ENCODE measurements around the gene DCP2.

Gene DCP2

DNA sequence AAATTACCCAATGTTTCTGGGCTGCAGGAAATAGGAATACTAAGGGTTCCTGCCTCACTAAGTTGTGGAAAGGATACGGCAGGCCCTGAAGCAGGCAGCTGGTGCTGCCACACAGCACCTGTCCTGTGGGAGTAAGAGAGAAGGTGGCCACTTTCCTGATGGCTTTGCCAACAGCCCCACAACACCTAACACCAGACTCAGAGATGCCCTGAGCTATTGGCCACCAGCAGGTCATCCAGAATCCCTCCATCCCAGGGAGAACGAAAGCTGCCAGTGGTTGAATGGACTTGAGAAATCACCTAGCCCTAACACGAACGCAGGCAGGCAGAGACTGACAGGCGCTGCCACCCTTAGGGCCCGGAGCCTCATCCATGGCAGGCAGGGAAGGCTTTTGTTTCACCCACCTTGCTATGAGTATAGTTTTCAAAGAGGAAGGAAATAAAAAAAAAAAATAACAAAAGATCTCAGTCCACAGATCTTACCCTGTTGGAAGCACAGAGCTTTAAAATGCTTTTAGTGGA lies 82.2 kb downstream of the DCP2 start:
- WGBS = 84% methylated on average over 6 of the region's 6 CpGs
- H2BK12ac ChIP-seq (ENCODE audit: low read length in 2 of 2) = peak overlapping the region in 1 of 2 experiments; percentile 92
- peaks cover 18 to 42% of the 10 kb centered on the region in 2 experiments for H3K36me3 ChIP-seq (ENCODE audit: control insufficient read depth in 1 of 2, insufficient read depth in 2 of 2, low read depth in 1 of 2, low read length in 2 of 2)

DNA sequence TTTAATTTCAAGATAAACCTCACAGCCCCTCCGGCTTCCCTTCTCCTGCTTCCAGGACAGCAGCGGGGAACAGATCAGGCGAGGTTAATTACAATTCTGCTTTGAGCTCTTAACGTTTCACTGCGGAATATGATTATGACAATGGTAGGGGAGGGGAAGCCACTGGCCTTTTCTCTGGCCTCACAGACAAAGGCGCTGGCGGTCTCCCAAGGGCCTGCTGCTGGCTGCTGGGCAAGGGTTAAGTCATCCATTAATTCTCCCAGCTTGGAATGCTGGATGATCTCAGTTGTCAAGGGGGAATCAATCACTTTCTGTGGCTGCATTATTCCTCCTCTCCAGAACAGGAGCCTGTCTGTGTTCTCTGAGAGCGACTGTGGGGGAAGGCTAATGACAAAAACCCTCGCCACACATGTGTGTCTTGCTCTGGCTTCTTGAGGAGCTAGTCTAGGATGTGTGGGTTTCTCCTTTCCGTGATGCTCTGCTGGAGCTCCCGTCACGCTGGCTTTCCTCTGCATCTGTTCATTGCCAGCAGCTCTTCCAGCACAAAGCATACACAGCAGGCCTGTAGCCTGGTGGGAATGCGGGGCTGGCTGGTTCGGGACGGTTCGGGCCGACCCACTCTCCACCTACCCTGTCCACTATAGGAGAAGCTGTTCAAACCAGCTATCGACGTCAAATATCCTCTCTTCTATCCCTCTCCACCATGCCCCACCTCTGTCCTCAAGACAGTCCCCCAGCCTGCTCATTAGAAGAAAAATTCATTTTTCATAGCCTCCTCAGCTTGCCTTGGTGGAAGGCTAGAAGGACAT lies 82.8 kb downstream of the DCP2 start:
- Histone ChIP-seq H3K4me2 (ENCODE audit: low read length, poor library complexity, severe bottlenecking) (no peak overlapping the region), H3K9ac (ENCODE audit: low read length) (peak overlapping the region; percentile 67), H2BK120ac (ENCODE audit: low read depth, low read length) (no peak overlapping the region), H3K23ac (ENCODE audit: low read length in 2 of 2) (peak overlapping the region in 1 of 2 experiments; percentile 9), H3K18ac (ENCODE audit: low read depth in 1 of 2, low read length in 2 of 2) (peak overlapping the region; percentile 6 to 75), H3K79me1 (replicated peaks; ENCODE audit: low read length, poor library complexity, severe bottlenecking) (peaks cover 3% of the 10 kb centered on the region), H2BK12ac (ENCODE audit: low read length in 2 of 2) (peak overlapping the region in 1 of 2 experiments; percentile 79), H3K4ac (ENCODE audit: low read depth in 1 of 2, low read length in 2 of 2) (peak overlapping the region; percentile 10 to 62), H2BK15ac (ENCODE audit: low read depth, poor library complexity, severe bottlenecking) (no peak overlapping the region), H3K27ac (ENCODE audit: low read length, poor library complexity, severe bottlenecking) (peak overlapping the region; percentile 92), H2BK5ac (ENCODE audit: low read depth, low read length, poor library complexity, severe bottlenecking) (no peak overlapping the region), H3K4me3 (ENCODE audit: insufficient read depth in 1 of 2, low read depth in 1 of 2, low read length in 2 of 2) (peak overlapping the region in 1 of 2 experiments; percentile 19), H2AK5ac (ENCODE audit: low read length, severe bottlenecking) (peak overlapping the region; percentile 54), H4K8ac (ENCODE audit: low read length) (no peak overlapping the region), H3K4me1 (ENCODE audit: control insufficient read depth, insufficient read depth, low read depth, low read length) (peaks cover 28% of the 10 kb centered on the region), H3K27me3 (ENCODE audit: control insufficient read depth in 1 of 2, insufficient read depth in 1 of 2, low read length in 2 of 2) (no peaks in the 10 kb centered on the region), H3K36me3 (ENCODE audit: control insufficient read depth in 1 of 2, insufficient read depth in 2 of 2, low read depth in 1 of 2, low read length in 2 of 2) (peaks cover 20 to 42% of the 10 kb centered on the region in 2 experiments), H3K14ac (ENCODE audit: low read length in 2 of 2) (peak overlapping the region in 1 of 2 experiments; percentile 78), H4K91ac (ENCODE audit: low read length) (peak overlapping the region; percentile 3), H3K9me3 (ENCODE audit: control insufficient read depth, low read length) (no peaks in the 10 kb centered on the region), H2AFZ (ENCODE audit: low read depth, low read length) (no peak overlapping the region)
- peak; percentile 87 for DNase-seq
- WGBS = 43% methylated on average over 19 of the region's 19 CpGs

More for the DNA sequence above, 82.2 kb downstream of the DCP2 start:
- Histone ChIP-seq H4K8ac (ENCODE audit: low read length) (no peak overlapping the region), H3K4me2 (ENCODE audit: low read length, poor library complexity, severe bottlenecking) (no peak overlapping the region), H3K4ac (ENCODE audit: low read depth in 1 of 2, low read length in 2 of 2) (no peak overlapping the region), H2AK5ac (ENCODE audit: low read length, severe bottlenecking) (peak overlapping the region; percentile 24), H3K18ac (ENCODE audit: low read depth in 1 of 2, low read length in 2 of 2) (peak overlapping the region; percentile 26 to 80), H2BK15ac (ENCODE audit: low read depth, poor library complexity, severe bottlenecking) (no peak overlapping the region), H3K4me3 (ENCODE audit: insufficient read depth in 1 of 2, low read depth in 1 of 2, low read length in 2 of 2) (no peak overlapping the region), H3K9me3 (ENCODE audit: control insufficient read depth, low read length) (no peaks in the 10 kb centered on the region), H4K91ac (ENCODE audit: low read length) (peak overlapping the region; percentile 65), H3K23ac (ENCODE audit: low read length in 2 of 2) (no peak overlapping the region), H2BK120ac (ENCODE audit: low read depth, low read length) (no peak overlapping the region), H3K9ac (ENCODE audit: low read length) (peak overlapping the region; percentile 67), H3K4me1 (ENCODE audit: control insufficient read depth, insufficient read depth, low read depth, low read length) (peaks cover 27% of the 10 kb centered on the region), H3K27ac (ENCODE audit: low read length, poor library complexity, severe bottlenecking) (peak overlapping the region; percentile 92), H3K27me3 (ENCODE audit: control insufficient read depth in 1 of 2, insufficient read depth in 1 of 2, low read length in 2 of 2) (no peaks in the 10 kb centered on the region), H3K14ac (ENCODE audit: low read length in 2 of 2) (no peak overlapping the region), H3K79me1 (replicated peaks; ENCODE audit: low read length, poor library complexity, severe bottlenecking) (peaks cover 3% of the 10 kb centered on the region), H2BK5ac (ENCODE audit: low read depth, low read length, poor library complexity, severe bottlenecking) (no peak overlapping the region), H2AFZ (ENCODE audit: low read depth, low read length) (no peak overlapping the region)
- DNase-seq = no peak

DNA sequence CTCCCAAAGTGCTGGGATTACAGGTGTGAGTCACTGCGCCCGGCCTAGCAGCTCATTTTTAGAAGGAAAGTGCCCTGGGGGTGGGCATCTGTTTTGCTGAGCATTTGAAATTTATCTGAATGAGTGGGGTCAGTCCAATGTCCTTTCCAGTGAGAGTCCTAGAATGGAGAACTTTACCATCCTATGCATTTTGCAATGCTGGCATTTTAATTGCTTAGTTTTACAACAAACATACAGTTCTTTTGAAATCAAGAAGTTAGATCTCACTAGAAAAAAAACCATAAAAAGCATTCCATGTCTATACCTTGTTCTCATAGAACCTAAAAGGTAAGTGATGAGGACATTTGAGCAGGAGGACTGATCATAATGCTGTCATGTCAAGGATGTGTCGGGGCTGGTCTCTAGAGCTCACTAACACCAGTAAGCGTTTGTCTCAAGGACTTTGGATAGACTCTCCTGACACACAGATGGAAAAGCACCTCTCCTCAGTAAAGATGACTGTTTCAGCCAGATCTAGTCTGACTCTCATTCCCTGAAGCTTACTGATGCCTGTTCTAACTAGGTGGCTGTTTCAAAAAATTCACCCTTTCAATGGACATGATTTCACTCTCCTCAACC lies 83.9 kb downstream of the DCP2 start:
- Histone ChIP-seq H2BK5ac (ENCODE audit: low read depth, low read length, poor library complexity, severe bottlenecking) (no peak overlapping the region), H3K4me2 (ENCODE audit: low read length, poor library complexity, severe bottlenecking) (no peak overlapping the region), H3K14ac (ENCODE audit: low read length in 2 of 2) (no peak overlapping the region)

More for the DNA sequence above, 83.9 kb downstream of the DCP2 start:
- H3K23ac ChIP-seq (ENCODE audit: low read length in 2 of 2) = peak overlapping the region in 1 of 2 experiments; percentile 84
- DNase-seq = no peak
- peak overlapping the region in 1 of 2 experiments; percentile 31 for H3K18ac ChIP-seq (ENCODE audit: low read depth in 1 of 2, low read length in 2 of 2)
- H3K27me3 ChIP-seq (ENCODE audit: control insufficient read depth in 1 of 2, insufficient read depth in 1 of 2, low read length in 2 of 2) = no peaks in the 10 kb centered on the region
- WGBS = 91% methylated on average over 4 of the region's 4 CpGs
- no peaks in the 10 kb centered on the region for H3K9me3 ChIP-seq (ENCODE audit: control insufficient read depth, low read length)
- peak overlapping the region; percentile 28 for H2AK5ac ChIP-seq (ENCODE audit: low read length, severe bottlenecking)
- no peak overlapping the region for H2AFZ ChIP-seq (ENCODE audit: low read depth, low read length)
- H3K9ac ChIP-seq (ENCODE audit: low read length) = no peak overlapping the region
- no peak overlapping the region for H3K4me3 ChIP-seq (ENCODE audit: insufficient read depth in 1 of 2, low read depth in 1 of 2, low read length in 2 of 2)
- no peak overlapping the region for H3K27ac ChIP-seq (ENCODE audit: low read length, poor library complexity, severe bottlenecking)
- H3K79me1 ChIP-seq (replicated peaks; ENCODE audit: low read length, poor library complexity, severe bottlenecking) = peaks cover 3% of the 10 kb centered on the region
- H3K4me1 ChIP-seq (ENCODE audit: control insufficient read depth, insufficient read depth, low read depth, low read length) = peaks cover 28% of the 10 kb centered on the region
- no peak overlapping the region for H4K8ac ChIP-seq (ENCODE audit: low read length)
- no peak overlapping the region for H2BK120ac ChIP-seq (ENCODE audit: low read depth, low read length)
- H4K91ac ChIP-seq (ENCODE audit: low read length) = no peak overlapping the region
- H3K36me3 ChIP-seq (ENCODE audit: control insufficient read depth in 1 of 2, insufficient read depth in 2 of 2, low read depth in 1 of 2, low read length in 2 of 2) = peaks cover 11 to 41% of the 10 kb centered on the region in 2 experiments
- no peak overlapping the region for H2BK15ac ChIP-seq (ENCODE audit: low read depth, poor library complexity, severe bottlenecking)
- peak overlapping the region in 1 of 2 experiments; percentile 14 for H2BK12ac ChIP-seq (ENCODE audit: low read length in 2 of 2)
- no peak overlapping the region for H3K4ac ChIP-seq (ENCODE audit: low read depth in 1 of 2, low read length in 2 of 2)
